Measurements from ENCODE around the gene CPAMD8.

DNA sequence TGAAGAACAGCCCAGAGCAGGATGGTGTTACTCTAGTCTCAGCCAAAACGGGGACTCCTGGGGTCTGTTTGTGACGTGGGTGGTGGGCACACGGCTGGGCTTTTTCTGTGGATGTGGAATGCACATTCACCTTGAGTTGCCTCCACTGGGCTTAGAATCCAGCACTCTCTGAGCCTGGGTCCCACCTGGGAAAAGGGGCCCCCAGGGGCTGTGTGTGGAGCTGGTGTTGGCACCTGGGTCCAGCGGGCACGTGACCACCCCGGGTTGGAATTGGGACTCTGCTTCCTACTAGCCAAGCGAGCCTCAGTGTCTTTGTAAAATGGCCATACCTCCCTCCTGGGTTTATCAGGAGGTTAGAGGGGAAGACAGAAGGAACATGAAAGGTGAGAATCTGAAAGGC is 167.0 kb downstream of the CPAMD8 start:
- TF ChIP-seq, protein P1, sequence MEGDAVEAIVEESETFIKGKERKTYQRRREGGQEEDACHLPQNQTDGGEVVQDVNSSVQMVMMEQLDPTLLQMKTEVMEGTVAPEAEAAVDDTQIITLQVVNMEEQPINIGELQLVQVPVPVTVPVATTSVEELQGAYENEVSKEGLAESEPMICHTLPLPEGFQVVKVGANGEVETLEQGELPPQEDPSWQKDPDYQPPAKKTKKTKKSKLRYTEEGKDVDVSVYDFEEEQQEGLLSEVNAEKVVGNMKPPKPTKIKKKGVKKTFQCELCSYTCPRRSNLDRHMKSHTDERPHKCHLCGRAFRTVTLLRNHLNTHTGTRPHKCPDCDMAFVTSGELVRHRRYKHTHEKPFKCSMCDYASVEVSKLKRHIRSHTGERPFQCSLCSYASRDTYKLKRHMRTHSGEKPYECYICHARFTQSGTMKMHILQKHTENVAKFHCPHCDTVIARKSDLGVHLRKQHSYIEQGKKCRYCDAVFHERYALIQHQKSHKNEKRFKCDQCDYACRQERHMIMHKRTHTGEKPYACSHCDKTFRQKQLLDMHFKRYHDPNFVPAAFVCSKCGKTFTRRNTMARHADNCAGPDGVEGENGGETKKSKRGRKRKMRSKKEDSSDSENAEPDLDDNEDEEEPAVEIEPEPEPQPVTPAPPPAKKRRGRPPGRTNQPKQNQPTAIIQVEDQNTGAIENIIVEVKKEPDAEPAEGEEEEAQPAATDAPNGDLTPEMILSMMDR (conservative IDR thresholded peaks at IDR 0.05; ENCODE audit: low read depth, low read length): no peak
- TF ChIP-seq EZH2 (IDR thresholded peaks at IDR 0.05; ENCODE audit: low read length, unreplicated experiment) (no peak), EZH2phosphoT487 (IDR thresholded peaks at IDR 0.05; ENCODE audit: borderline replicate concordance, low read length) (no peak)

All from PC-3 (cell line).